ENCODE results near the gene MYO5B. TPM values are rescaled to one million over a fixed set of nuclear protein-coding genes. Genes with fewer than 3 reads are reported as not detected.

MYO5B gene
- total and polyA plus RNA-seq, 9 of the 15 experiments (the other 6 are each of a cell fraction or from before 2014, with no cell fraction given) = 0.07 to 0.42 (median 0.28) TPM

- no peaks in the 10 kb centered on the region for H3K9me1 ChIP-seq (ENCODE audit: control insufficient read depth, insufficient read depth, low read length)
- no peaks in the 10 kb centered on the region for H3K4me1 ChIP-seq (replicated peaks in 1 of 2; ENCODE audit: control insufficient read depth in 2 of 2, insufficient read depth in 2 of 2, low read length in 2 of 2)
- FAIRE-seq = no peak
- no peaks in the 10 kb centered on the region for H3K36me3 ChIP-seq (ENCODE audit: control insufficient read depth, insufficient read depth, low read length)
- no peak overlapping the region for H2AFZ ChIP-seq (ENCODE audit: low read depth, low read length)
- intact Hi-C loops (cut with micrococcal nuclease) = no loop called here
- DNase-seq (ENCODE audit: extremely low read depth in 1 of 4, low spot score in 3 of 4) = no peak
- POLR2A ChIA-PET = interaction anchor here (0.7 kb wide), 1 partner anchor 349 kb away, joined by 4 read pairs; no protein-coding TSS in a partner anchor
- CTCF ChIA-PET (ENCODE audit: low intra/inter-chr PET ratio) = no interaction called here
- no peaks in the 10 kb centered on the region; a peak in 2 of 5 replicates for H3K27me3 ChIP-seq (ENCODE audit: control insufficient read depth in 2 of 2, insufficient read depth in 2 of 2, low read length in 2 of 2)
- no peaks in the 10 kb centered on the region for H4K20me1 ChIP-seq (replicated peaks; ENCODE audit: control insufficient read depth, insufficient read depth, low read length)
- no peaks in the 10 kb centered on the region for H3K9me3 ChIP-seq (replicated peaks; ENCODE audit: control insufficient read depth, insufficient read depth, low read depth, low read length)
- in situ Hi-C loops (cut with MboI) = no loop called here
- H3K79me2 ChIP-seq (ENCODE audit: control insufficient read depth, insufficient read depth, low read length) = no peaks in the 10 kb centered on the region
- H3K9ac ChIP-seq (ENCODE audit: insufficient read depth in 1 of 2, low read depth in 2 of 2, low read length in 2 of 2) = no peak overlapping the region
- no peak for ATAC-seq
- WGBS (ENCODE audit: insufficient coverage, low coverage, missing lambda C conversion rate) = 7% methylated on average over 2 of the region's 2 CpGs
- no TSS peak for BruUV-seq (replicated peaks)
- H3K27ac ChIP-seq (ENCODE audit: extremely low read depth, low read depth, low read length) = no peak overlapping the region
- H3K4me2 ChIP-seq (ENCODE audit: insufficient read depth, low read length) = no peak overlapping the region
- no peak overlapping the region for H3K4me3 ChIP-seq
- TF ChIP-seq HMG20B (CRISPR knock-in tag; IDR thresholded peaks at IDR 0.05) = no peak
- no peak for TF ChIP-seq CXXC5 (CRISPR knock-in tag; IDR thresholded peaks at IDR 0.05)
- no peak for TF ChIP-seq POLR3G (IDR thresholded peaks at IDR 0.05; ENCODE audit: extremely low read depth, insufficient read length, insufficient replicate concordance)
- no peak for TF ChIP-seq TSHZ1 (CRISPR knock-in tag; IDR thresholded peaks at IDR 0.05)
- TF ChIP-seq PHF20 (IDR thresholded peaks at IDR 0.05; ENCODE audit: partially characterized antibody) = no peak
- TF ChIP-seq FOXO4 (CRISPR knock-in tag; IDR thresholded peaks at IDR 0.05) = no peak
- no peak for TF ChIP-seq THRB (CRISPR knock-in tag; conservative IDR thresholded peaks at IDR 0.05)
- no peak for TF ChIP-seq ZFP36 (IDR thresholded peaks at IDR 0.05; ENCODE audit: low read depth, low read length, partially characterized antibody)
- TF ChIP-seq GTF3C2 (IDR thresholded peaks at IDR 0.05; ENCODE audit: borderline replicate concordance, extremely low read depth, insufficient read length) = no peak
- no peak for TF ChIP-seq ZNF253 (CRISPR knock-in tag; conservative IDR thresholded peaks at IDR 0.05)
- no peak for TF ChIP-seq KLF10 (CRISPR knock-in tag; IDR thresholded peaks at IDR 0.05)
- no peak for TF ChIP-seq HOMEZ (CRISPR knock-in tag; IDR thresholded peaks at IDR 0.05)
Observed at GRCh38 chr18:49835405-49835804, 359.5 kb downstream of the MYO5B start.
